Thyroid gland (tissue), 4 donors: ENCODE results near the gene PAFAH2.

ENCODE experiments used
- CTCF ChIP-seq, 6 experiments: fragments of 200-600 bp in 3 of 6; fragments of 450-650 bp in 3 of 6; sonication (generic) in 3 of 6; IDR thresholded peaks; one replicate each; pipeline ENCODE4 v1.5.1; 2016 to 2019; ENCODE audit warnings: antibody characterized with exemption in 6 of 6, mild to moderate bottlenecking in 2 of 6, inconsistent platforms in 1 of 6, moderate library complexity in 1 of 6
- POLR2A ChIP-seq, 2 donors: fragments of 450-650 bp; IDR thresholded peaks; one replicate each; pipeline ENCODE4 v1.6.1; 2017; ENCODE audit warnings: antibody characterized with exemption in 2 of 2, mild to moderate bottlenecking in 2 of 2, moderate library complexity in 1 of 2

- TF ChIP-seq CTCF (IDR thresholded peaks at IDR 0.05), result no peak
- no peak for TF ChIP-seq POLR2A (IDR thresholded peaks at IDR 0.05)
Observed at GRCh38 chr1:25911162-25911561, 86.7 kb downstream of the PAFAH2 start.
